NCI-H345 treated with DMSO at 0.1 percent for 48 hours (cell line): ENCODE results near the gene ALKAL2.

Experiments
- DNase-seq: peaks from one replicate; lab custom pipeline; 2025; ENCODE audit not compliant: unreplicated experiment; lab: John Stamatoyannopoulos, UW

Gene ALKAL2

DNA sequence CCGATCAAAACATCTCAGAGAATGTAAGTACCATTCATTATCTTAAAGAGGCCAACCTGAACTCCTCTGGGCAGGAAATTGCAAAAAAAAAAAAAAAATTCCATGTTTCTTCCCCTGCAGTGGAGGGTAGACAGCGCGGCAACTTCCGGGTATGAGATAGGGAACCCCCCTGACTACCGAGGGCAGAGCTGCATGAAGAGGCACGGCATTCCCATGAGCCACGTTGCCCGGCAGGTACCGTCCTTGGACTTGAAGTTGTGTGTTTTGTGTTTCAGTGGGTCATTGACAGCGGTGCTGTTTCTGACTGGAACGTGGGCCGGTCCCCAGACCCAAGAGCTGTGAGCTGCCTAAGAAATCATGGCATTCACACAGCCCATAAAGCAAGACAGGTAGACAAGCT, 16.0 kb downstream of the ALKAL2 start:
- DNase-seq: no peak

DNA sequence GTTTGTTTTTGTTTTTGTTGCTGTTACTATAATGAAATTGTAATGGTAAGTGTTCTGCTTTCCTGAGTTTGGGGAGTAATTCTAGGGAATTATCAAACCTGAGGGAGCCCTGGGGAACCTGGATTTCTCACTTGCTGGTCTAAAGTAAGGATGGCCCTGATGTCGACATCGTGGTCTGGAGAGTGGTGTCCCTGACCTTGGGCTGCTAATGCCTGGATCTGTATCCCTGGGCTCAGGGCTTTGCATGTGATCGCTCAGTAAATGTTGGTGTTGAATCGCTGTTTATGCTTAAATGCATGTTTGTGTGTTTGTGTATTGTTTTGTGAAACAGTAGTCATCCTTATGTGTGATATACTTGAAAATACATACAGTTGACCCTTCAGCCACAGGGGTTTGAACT, 17.0 kb downstream of the ALKAL2 start:
- no peak for DNase-seq

DNA sequence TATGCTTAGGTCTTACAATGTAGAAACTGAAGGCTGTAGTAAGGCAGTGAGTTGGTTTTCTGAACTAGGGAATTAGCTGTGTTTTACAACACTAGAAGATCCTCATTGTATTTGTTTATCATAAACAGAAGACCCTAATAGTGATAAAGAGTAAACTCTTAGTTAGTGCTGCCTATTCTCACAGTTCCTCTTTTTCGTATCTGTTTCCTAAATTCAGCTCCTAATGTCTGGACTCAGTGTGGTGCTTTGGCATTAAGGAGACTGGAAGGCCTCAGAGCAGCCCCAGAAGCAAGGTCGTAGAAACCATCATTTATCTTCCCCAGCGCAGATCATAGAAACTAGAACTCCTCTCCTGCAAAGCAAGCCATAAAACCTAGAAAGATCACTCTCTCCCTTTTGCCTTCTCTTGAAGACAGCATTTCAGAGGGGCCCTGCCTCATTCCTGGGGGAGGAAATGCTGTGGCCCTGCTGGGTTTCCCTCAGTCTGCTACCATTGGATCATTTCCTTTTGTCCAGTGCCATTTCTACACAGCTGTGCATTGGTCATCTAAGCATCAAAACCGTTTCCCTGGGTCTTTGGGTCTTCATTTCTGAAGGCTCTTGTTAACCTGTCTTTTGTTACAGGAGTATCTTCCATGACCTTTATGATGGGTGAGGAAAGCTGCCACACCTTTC, 18.4 kb downstream of the ALKAL2 start:
- DNase-seq: no peak

DNA sequence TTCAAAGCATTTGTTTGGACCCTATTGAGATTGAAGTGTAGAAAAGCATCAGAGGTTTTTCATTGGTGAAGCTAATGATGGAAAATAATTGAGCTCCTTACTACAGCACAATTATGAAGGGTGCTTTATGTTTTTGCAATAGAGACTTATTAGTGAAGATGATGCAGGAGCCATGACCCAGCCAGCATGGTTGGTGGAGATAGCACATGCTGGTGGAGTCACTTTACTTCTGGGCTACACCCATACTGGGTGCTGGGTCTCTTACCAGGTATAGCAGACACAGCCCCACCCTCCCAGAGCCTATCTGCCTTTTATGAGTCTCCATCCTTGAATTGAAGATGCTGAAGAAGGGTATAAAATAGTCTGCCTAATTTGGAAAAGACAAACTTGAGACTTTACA, 19.6 kb downstream of the ALKAL2 start:
- DNase-seq: no peak

DNA sequence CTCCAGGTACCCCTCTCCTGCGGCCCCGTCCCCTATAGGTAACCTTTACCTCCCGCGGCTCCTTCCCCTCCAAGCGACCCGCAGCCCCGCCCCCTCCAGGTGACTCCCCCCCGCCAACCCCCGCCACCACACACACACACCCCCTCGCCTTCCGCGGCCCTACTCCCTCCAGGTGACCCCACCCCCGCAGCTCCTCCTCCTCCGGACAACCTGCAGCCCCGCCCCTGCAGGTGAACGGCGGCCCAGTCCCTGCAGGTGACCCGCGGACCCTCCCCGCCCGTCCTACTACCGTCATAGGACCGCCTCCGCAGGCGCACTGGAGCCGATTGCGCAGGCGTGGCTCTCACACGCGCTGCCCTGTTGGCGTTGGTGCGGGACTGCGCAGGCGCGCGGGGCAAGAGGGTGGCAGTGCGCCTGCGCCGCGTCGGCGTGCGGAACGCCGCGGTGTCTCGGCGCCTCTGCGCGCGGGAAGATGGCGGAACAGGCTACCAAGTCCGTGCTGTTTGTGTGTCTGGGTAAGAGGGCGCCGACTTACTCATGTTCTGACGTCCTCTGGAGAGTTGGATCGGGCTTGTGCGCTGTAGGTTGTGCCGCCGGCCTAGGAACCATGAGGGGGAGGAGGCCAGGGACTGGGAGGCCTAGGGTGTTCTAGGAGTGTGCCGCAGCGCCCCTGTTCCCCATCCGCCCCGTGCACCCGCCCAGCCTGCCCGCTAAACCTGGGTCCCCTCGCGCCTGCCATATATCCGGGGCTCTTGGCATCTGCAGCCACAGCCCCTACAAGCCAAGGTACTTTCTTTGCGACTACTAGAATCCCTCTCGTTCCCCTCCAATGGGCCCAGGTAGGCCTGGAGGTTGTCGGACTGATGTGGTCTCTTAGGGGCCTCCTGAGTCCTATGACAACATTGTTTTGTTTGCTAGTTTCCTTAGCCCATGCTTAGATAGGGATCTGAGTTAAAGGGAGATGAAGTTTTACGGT, 23.1 kb downstream of the ALKAL2 start, which contains the start of gene ACP1:
ACP1 (plus strand) TSS at position 455 of the 976 bp plus-strand sequence; CDS start at position 473, 18 bp downstream.
- peak; percentile 98 for DNase-seq

DNA sequence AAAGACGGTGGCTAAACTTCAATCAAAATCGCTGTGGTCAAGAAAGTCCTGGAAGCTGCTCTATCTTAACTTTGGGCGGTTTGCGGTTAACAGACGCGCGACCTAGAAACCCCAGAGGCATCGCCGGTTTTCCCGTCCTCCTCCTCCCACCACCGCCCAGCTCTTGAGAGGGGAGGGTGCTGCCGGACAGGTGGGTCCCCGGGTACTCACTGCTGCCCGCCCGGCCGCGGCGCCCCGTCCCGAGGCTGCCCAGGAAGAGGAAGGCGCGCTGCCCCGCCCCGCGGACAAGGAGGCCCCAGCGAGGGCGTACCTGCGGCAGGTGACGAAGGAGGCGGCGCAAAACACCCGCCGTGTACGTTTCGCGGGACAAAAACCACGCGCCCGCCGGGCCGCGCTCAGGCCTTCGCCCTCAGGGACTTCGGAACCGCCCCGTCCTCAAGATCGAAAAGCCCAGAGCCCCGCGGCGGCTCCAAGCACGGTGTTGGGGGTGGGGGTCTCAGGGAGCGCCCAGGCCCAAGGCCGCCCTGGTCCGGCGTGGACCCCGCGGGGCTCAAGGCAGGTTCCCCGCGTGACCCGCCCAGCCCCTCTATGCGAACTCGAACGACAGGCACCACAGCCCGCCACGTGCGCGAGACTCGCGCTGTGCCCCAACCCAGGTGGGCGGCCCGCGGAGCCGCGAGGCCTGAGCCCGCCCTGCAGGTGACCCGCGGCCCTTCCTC, 24.0 kb downstream of the ALKAL2 start, which contains the start of gene SH3YL1:
SH3YL1 (minus strand) TSS at position 259 of the 719 bp plus-strand sequence; CDS start at position 211, 48 bp downstream.
- peak; percentile 31 for DNase-seq

DNA sequence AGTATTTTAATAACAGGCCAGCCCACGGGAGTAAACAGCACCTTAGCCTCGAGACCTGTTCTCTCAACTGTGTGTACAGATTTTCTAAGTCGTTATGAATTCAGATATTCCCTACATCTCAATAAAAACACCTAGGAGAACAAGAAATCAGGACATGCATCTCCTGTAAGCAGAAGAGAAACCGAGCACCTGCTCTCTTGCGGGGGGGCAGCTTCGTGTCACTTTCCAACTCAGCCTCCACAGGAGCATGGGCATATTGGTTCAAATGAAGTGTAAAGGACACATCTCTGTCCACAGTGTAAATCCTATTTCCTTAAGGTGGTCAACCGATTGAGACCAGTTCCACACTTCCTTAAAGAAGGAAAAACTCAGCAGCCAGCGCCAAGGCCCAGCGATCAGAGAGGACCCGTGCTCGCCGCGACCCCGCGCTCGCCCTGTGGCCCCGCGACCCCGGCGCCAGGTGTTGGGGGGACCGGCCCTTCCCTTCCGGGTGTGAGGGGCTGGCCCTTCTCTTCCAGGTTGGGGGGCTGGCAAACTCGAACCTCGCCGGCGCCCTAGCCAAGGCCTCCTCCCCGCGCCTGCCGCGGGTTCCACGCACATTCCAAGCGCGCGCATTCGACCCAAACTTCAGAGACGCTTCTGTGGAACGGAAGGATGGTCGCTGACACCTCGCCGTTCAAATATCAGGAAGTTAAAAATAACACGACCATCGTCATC, 24.7 kb downstream of the ALKAL2 start:
- DNase-seq: no peak

DNA sequence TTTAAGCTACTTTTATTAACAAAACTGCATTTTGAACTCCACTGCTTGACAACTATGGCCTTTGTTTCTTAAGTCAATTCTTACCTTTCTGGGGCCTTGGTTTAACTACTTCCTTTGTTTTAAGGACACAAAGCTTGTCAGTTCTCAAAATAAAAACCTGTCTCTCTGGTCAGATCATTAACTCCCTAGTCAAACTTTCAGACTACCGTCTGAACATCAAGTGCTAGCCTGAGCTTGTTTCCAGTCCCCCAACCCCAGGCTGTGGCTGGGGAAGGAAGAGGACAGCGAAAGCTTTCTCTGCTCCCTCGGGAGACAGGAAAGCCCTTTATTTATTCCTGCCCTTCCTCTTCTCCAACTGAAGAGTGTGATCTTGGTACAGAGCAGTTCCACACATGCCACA, 25.8 kb downstream of the ALKAL2 start:
- DNase-seq: no peak

DNA sequence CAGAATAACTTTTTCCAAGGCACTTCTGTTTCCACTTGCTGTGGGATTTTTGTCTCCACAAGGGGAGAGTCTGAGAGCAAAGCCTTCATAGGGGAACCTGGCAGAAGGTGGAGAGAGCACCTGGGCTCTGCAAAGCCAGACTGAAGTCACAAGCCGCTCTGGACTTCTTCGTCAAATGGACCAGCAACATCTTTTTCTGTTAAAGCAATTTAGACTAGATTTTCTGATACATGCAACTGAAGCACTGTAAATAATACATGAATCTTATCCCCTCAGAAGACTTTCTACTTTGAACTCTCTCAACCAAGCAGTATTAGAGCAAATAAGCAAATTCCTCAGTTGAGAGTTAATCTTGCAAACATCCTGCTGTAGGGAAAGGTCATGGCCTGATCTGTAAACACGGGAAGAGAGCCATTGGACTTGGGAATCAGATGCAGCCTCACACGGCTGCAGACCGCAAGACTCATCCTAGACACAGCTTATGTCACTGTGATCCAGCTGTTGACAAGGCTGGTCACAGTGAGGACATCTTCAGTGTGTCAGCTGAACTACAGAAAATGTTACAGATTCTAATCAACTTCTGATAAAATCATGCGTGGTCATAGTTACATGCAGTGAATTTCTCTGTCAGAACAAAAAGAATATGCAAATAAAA, 27.3 kb downstream of the ALKAL2 start:
- DNase-seq: no peak

DNA sequence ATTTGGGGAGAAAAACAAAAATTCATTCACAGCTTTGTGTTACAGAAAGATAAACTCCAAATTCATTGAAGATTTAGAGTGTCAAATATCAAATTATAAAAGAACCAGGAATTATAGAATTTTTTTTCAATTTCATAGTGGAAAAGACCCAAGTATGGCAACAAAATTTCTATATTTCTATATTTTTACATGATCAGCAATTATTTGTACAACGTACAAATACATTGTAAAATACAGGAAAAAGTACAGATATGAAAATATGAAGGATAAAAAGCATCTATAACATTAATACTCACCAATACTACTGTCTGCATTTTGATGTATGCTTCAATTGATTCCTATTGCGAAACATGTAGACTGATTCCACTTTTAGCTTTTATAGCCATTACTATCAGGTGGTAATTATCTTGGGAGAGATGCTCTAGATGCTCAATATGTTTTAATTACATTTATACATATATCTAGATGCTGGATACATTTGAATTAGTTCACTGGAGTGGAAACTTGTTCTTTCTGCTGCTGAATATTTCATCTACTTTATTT, 28.0 kb downstream of the ALKAL2 start:
- DNase-seq: no peak

DNA sequence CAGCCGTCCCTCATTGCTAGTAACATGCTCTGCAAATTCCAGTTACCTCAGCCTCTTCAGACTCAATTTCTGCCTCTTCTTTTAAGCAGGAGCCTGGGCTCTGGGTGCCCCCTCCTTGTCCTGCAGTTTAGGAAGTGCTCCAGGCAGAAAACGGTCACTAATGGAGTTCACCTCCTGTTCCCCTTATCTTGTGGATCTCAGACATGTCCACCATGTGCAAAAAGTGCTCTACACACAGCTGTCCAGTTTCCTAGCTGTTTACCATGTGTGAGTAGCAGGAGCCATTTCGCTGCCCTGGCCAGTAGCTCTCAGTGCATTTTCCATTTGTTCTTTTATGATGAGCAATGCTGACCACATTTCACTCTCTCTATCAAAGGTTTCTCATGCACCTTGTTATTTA, 29.0 kb downstream of the ALKAL2 start:
- DNase-seq: no peak

DNA sequence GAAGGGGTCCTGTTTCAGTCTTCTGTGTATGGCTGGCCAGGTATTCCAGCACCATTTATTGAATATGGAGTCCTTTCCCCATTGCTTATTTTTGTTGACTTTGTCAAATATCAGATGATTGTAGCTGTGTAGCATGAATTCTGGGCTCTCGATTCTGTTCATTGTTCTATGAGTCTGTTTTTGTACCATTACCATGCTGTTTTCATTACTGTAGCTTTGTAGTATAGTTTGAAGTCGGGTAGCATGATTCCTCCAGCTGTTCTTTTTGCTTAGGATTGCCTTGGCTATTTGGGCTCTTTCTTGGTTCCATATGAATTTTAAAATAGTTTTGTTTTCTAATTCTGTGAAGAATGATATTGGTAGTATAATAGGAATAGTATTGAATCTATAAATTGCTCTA, 30.0 kb downstream of the ALKAL2 start:
- DNase-seq: no peak

DNA sequence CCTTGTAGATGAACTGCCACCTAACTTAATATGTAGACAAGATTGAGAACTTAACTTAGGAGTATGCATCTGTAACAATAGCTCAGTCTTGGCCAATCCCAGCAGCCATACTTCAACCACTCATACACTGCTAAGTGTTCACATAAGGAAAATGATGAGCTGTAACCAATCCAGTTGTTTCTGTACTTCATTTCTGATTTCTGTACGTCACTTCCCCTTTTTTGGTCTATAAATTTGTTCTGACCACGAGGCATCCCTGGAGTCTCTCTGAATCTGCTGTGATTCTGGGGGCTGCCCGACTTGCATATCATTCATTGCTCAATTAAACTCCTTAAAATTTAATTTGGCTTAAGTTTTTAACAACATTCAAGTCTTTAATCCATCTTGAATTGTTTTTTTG, 30.5 kb downstream of the ALKAL2 start:
- no peak for DNase-seq

DNA sequence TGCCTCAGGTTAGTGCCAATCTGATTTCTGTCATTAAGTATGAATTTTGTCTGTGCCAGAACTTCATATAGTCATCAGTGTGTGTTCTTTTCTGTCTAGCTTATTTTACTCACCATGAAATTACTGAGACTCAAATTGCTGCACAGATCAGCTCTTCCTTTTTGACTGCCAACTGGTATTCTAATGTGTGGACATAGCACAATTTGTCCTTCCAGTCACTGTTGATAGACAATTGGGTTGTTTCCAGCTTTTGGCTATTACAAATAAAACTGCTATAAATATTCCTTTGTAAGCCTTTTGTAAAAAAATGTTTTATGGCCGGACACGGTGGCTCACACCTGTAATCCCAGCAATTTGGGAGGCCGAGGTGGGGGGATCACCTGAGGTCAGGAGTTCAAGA, 31.8 kb downstream of the ALKAL2 start:
- DNase-seq: no peak

DNA sequence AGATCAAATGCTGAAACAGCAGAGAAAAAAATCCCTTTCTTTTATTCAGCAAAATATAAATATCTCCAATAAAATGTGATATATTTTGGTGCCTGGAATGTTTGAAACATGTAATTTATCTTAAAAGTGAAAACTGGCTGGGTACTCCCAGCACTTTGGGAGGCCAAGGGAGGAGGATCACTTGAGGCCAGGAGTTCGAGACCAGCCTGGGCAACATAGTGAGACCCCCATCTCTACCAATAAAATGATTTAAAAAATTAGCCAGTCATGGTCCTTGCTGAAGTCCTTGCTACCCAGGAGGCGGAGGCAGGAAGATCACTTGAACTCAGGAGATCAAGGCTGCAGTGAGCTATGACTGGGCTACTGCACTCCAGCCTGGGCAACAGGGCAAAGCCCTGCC, 32.7 kb downstream of the ALKAL2 start:
- no peak for DNase-seq

DNA sequence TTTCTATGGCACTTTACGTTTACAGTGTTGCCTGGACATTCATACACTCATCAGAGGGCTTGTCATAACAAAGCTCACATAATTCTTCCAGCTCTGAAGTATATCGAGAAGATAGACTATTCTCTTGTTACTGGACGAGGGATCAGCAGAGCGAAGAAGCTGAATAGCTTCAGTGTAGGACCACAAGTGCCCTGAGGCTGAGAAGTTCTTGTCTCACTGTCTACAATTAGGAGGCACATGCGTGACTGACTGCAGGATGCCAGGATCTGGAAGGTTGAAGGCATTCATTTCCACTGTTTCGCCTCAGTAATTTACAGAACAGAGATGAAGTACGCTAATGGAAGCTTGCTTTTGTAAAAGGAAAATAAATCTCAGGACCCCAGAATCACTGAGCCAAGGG, 33.6 kb downstream of the ALKAL2 start:
- DNase-seq: no peak

DNA sequence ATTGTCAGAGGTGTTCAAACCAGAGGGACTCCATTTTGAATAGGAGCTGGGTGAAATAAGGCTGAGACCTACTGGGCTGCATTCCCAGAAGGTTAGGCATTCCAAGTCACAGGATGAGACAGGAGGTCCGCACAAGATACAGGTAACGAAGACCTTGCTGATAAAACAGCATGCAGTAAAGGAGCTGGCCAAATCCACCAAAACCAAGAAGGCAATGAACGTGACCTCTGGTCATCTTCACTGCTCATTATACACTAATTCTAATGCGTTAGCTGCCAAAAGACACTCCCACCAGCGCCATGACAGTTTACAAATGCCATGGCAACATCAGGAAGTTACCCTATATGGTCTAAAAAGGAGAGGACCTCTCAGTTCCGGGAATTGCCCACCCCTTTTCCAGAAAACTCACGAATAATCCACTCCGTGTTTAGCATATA, 34.7 kb downstream of the ALKAL2 start:
- DNase-seq: no peak

DNA sequence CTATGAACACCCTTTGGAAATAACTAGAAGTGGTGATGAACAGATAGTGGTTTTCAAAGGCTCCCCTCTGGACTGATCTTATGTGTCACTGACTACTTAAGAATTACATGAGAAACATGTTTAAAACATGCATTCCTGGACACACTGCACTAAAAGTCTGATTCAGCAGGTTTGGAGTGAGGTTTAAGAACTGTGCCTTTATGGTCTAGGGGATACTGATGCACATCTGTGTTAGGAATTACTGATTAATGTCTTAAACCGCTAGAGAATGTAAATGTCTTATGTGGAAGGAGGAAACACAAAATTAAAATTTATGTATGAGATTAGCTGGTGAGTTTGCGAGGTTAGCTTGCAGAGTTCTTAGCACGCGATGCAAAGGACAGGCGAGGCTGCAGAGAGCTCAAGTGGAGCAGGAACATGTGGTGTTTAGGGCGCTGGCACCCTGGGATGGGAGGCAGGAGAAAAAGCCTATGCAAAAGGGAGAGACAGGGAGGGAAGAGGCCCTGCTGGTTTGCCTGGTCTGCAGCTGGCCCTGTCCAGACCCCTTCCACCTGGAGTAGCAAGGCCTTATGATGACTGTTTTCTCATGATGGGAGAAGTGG, 35.8 kb downstream of the ALKAL2 start:
- DNase-seq: no peak

DNA sequence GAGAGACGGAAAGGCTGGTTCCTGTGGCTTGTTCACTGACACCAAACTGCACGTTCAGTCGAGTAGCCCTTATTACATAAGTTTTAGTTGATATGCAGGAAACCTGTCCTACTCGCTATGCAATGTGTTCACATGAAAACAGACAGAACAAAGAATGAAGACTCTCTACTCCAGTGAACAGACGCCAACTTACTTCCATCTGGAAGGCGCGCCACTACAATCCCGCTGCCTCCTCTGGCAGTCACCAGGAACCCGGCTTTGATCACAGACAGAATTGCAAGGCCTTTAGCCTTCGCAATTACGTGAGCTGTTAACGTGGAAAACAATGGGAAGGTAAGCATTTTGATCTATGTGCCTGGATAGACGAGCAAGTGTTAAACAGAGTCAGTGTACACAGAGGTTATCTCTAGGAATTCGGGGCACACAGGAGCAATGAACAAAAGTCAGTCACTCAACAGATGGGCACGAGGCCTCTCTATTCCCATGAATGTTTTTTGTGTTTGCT, 38.3 kb downstream of the ALKAL2 start:
- DNase-seq: no peak
